HEK293 (cell line): ENCODE data around the gene ZNF664.

Experiments
- CTCF ChIA-PET: fragments of 350-600 bp; formaldehyde crosslinking; extraction: SDS; loops from one replicate; lab custom pipeline; 2021; ENCODE audit warnings: antibody characterized with exemption; lab: Yijun Ruan, JAX
- POLR2A ChIA-PET: fragments of 300-600 bp; formaldehyde crosslinking; extraction: SDS; loops from one replicate; lab custom pipeline; 2020; ENCODE audit warnings: antibody characterized with exemption, inconsistent platforms; lab: Yijun Ruan, JAX
- H3K27ac ChIP-seq: fragments of 200-500 bp; sonication (Bioruptor generic); 2 replicates; pipeline ENCODE4 v1.5.1; 2014; ENCODE audit warnings: low read depth, low read length, control low read depth, inconsistent platforms; ENCODE audit errors: extremely low read depth
- H3K36me3 ChIP-seq, 2 experiments: fragments of 200-500 bp in 1 of 2; sonication (Bioruptor generic) in 1 of 2; 1 replicate in 1 of 2; 2 replicates in 1 of 2; pipeline ENCODE4 v1.5.1; 2014 to 2017; ENCODE audit warnings: inconsistent platforms in 2 of 2, low read length in 2 of 2; ENCODE audit not compliant: control insufficient read depth in 2 of 2, insufficient read depth in 1 of 2
- H3K4me1 ChIP-seq: fragments of 200-500 bp; sonication (Bioruptor generic); 2 replicates; pipeline ENCODE4 v1.5.1; 2014; ENCODE audit warnings: mild to moderate bottlenecking, low read length, inconsistent platforms; ENCODE audit not compliant: control insufficient read depth, insufficient read depth
- H3K4me3 ChIP-seq: 2 replicates; pipeline ENCODE4 v1.5.1; 2011; ENCODE audit warnings: low read depth, mild to moderate bottlenecking, control low read depth, low read length, moderate library complexity
- H3K9me3 ChIP-seq: fragments of 200-500 bp; sonication (Bioruptor generic); 2 replicates; pipeline ENCODE4 v1.5.1; 2014; ENCODE audit warnings: low read depth, low read length, inconsistent platforms; ENCODE audit not compliant: control insufficient read depth, insufficient read depth
- GLI2 ChIP-seq: fragments of 450-650 bp; formaldehyde crosslinking; IDR thresholded peaks from 2 replicates; pipeline ENCODE4; 2017; ENCODE audit warnings: missing biosample characterization, missing genetic modification characterization, low read depth, borderline replicate concordance
- GLIS1 ChIP-seq: fragments of 450-650 bp; formaldehyde crosslinking; IDR thresholded peaks from 2 replicates; pipeline ENCODE4 v1.5.1; 2016; ENCODE audit warnings: missing biosample characterization, missing genetic modification characterization
- HOXD13 ChIP-seq: sonication (generic); formaldehyde crosslinking; IDR thresholded peaks from 2 replicates; pipeline ENCODE4 v1.8.0; 2022; ENCODE audit warnings: missing genetic modification reagents, borderline replicate concordance
- PRDM1 ChIP-seq: fragments of 450-650 bp; formaldehyde crosslinking; IDR thresholded peaks from 2 replicates; pipeline ENCODE4; 2016; ENCODE audit warnings: missing biosample characterization, missing genetic modification characterization
- SALL2 ChIP-seq: fragments of 450-650 bp; formaldehyde crosslinking; IDR thresholded peaks from 2 replicates; pipeline ENCODE4 v1.5.0; 2017; ENCODE audit warnings: missing biosample characterization, mild to moderate bottlenecking, missing genetic modification characterization, borderline replicate concordance
- ZBTB21 ChIP-seq: fragments of 450-650 bp; formaldehyde crosslinking; IDR thresholded peaks from 2 replicates; pipeline ENCODE4 v1.5.1; 2017; ENCODE audit warnings: missing biosample characterization, missing genetic modification characterization
- ZNF19 ChIP-seq: fragments of 450-650 bp; formaldehyde crosslinking; IDR thresholded peaks from 2 replicates; pipeline ENCODE4; 2016; ENCODE audit warnings: missing biosample characterization, missing genetic modification characterization, low read depth
- ZNF214 ChIP-seq: fragments of 450-650 bp; formaldehyde crosslinking; IDR thresholded peaks from 2 replicates; pipeline ENCODE4 v1.5.1; 2017; ENCODE audit warnings: missing biosample characterization, mild to moderate bottlenecking, missing genetic modification characterization, borderline replicate concordance
- ZNF223 ChIP-seq: fragments of 450-650 bp; formaldehyde crosslinking; IDR thresholded peaks from 2 replicates; pipeline ENCODE4 v1.5.1; 2016; ENCODE audit warnings: missing biosample characterization, missing genetic modification characterization
- ZNF292 ChIP-seq: fragments of 450-650 bp; formaldehyde crosslinking; IDR thresholded peaks from 2 replicates; pipeline ENCODE4 v1.5.1; 2016; ENCODE audit warnings: low read depth, missing biosample characterization, missing genetic modification characterization, borderline replicate concordance
- ZNF501 ChIP-seq: fragments of 450-650 bp; formaldehyde crosslinking; IDR thresholded peaks from 2 replicates; pipeline ENCODE4 v1.5.1; 2016; ENCODE audit warnings: missing biosample characterization, missing genetic modification characterization
- ZNF600 ChIP-seq: fragments of 450-650 bp; formaldehyde crosslinking; IDR thresholded peaks from 2 replicates; pipeline ENCODE4 v1.5.1; 2016; ENCODE audit warnings: missing biosample characterization, missing genetic modification characterization
- ZNF707 ChIP-seq: fragments of 450-650 bp; formaldehyde crosslinking; IDR thresholded peaks from 2 replicates; pipeline ENCODE4 v1.5.1; 2016; ENCODE audit warnings: missing biosample characterization, missing genetic modification characterization
- TF ChIP-seq, protein P1 (sequence below): fragments of 450-650 bp; formaldehyde crosslinking; IDR thresholded peaks from 2 replicates; pipeline ENCODE4 v1.5.1; 2016; ENCODE audit warnings: missing biosample characterization, missing genetic modification characterization
- TF ChIP-seq, protein P2 (sequence below): fragments of 450-650 bp; formaldehyde crosslinking; IDR thresholded peaks from 2 replicates; pipeline ENCODE4 v1.5.1; 2016; ENCODE audit warnings: missing biosample characterization, missing genetic modification characterization
- TF ChIP-seq, protein P3 (sequence below): fragments of 450-650 bp; formaldehyde crosslinking; IDR thresholded peaks from 2 replicates; pipeline ENCODE4 v1.5.1; 2016; ENCODE audit warnings: missing biosample characterization, missing genetic modification characterization

Gene ZNF664

DNA sequence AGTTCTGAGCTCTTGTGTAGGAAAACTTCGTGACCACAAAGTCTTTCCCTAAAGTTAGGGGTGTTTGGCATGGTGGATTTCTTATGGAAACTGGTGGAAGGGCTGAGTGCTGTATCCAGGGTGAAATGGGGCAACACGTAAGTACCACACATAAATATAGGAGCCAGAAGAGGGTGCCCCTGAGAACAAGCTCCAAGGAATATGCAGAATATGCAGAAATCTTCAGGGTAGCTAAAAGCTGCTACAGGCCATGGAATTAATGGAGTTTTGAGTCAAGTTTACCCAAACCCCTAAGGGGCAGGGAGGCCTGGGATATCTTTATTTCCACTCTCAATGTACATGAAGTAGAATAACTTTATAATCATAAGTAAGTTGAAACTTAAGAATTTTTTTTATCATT, 44.0 kb downstream of the ZNF664 start:
- no peaks in the 10 kb centered on the region for H3K4me1 ChIP-seq
- H3K27ac ChIP-seq = no peak overlapping the region
- POLR2A ChIA-PET = no interaction called here
- CTCF ChIA-PET = interaction anchor here (0.5 to 1.6 kb wide), 4 partner anchors 16 to 112 kb away, joined by 3 to 4 read pairs (median 4); no protein-coding TSS in a partner anchor
- TF ChIP-seq ZNF292 (tag by site-specific recombination) = no peak
- no peak for TF ChIP-seq SALL2 (tag by site-specific recombination)
- TF ChIP-seq, protein P1, sequence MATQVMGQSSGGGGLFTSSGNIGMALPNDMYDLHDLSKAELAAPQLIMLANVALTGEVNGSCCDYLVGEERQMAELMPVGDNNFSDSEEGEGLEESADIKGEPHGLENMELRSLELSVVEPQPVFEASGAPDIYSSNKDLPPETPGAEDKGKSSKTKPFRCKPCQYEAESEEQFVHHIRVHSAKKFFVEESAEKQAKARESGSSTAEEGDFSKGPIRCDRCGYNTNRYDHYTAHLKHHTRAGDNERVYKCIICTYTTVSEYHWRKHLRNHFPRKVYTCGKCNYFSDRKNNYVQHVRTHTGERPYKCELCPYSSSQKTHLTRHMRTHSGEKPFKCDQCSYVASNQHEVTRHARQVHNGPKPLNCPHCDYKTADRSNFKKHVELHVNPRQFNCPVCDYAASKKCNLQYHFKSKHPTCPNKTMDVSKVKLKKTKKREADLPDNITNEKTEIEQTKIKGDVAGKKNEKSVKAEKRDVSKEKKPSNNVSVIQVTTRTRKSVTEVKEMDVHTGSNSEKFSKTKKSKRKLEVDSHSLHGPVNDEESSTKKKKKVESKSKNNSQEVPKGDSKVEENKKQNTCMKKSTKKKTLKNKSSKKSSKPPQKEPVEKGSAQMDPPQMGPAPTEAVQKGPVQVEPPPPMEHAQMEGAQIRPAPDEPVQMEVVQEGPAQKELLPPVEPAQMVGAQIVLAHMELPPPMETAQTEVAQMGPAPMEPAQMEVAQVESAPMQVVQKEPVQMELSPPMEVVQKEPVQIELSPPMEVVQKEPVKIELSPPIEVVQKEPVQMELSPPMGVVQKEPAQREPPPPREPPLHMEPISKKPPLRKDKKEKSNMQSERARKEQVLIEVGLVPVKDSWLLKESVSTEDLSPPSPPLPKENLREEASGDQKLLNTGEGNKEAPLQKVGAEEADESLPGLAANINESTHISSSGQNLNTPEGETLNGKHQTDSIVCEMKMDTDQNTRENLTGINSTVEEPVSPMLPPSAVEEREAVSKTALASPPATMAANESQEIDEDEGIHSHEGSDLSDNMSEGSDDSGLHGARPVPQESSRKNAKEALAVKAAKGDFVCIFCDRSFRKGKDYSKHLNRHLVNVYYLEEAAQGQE = no peak
- no peak for TF ChIP-seq ZBTB21 (tag by site-specific recombination)
- H3K36me3 ChIP-seq = peaks cover 10 to 22% of the 10 kb centered on the region in 2 experiments; a peak in 2 of 3 replicates
- H3K9me3 ChIP-seq = no peaks in the 10 kb centered on the region
- no peak overlapping the region for H3K4me3 ChIP-seq

DNA sequence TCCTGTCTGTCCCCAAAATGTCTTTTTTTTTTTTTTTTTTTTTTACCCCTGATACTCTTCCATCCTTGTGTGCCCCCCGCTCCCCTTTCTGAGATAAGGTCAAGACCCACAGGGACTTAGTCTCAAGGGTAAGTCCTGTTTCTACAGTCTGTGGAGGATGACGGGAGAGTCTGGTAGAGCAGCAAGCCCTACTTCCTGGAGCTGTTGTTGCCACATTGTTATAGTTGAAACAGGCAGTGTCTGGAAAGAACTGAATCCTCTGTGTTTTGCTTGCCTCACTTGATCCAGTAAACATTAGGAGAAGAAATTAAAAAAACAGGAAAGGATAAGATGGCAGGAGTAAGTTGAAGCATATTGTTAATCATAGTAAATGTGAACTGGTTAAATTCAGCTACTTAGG, 45.5 kb downstream of the ZNF664 start:
- Histone ChIP-seq H3K36me3 (peaks cover 0 to 7% of the 10 kb centered on the region in 2 experiments; a peak in 2 of 3 replicates), H3K27ac (no peak overlapping the region), H3K9me3 (no peaks in the 10 kb centered on the region), H3K4me3 (no peak overlapping the region), H3K4me1 (no peaks in the 10 kb centered on the region)
- POLR2A ChIA-PET = no interaction called here
- CTCF ChIA-PET = no interaction called here
- TF ChIP-seq ZNF501 (tag by site-specific recombination) (no peak), GLIS1 (tag by site-specific recombination) (no peak), ZNF707 (tag by site-specific recombination) (no peak), PRDM1 (tag by site-specific recombination) (no peak), ZNF214 (no peak), GLI2 (no peak), ZNF19 (tag by site-specific recombination) (no peak), ZNF600 (tag by site-specific recombination) (no peak), HOXD13 (no peak), ZNF223 (tag by site-specific recombination) (no peak)
- TF ChIP-seq, protein P2, sequence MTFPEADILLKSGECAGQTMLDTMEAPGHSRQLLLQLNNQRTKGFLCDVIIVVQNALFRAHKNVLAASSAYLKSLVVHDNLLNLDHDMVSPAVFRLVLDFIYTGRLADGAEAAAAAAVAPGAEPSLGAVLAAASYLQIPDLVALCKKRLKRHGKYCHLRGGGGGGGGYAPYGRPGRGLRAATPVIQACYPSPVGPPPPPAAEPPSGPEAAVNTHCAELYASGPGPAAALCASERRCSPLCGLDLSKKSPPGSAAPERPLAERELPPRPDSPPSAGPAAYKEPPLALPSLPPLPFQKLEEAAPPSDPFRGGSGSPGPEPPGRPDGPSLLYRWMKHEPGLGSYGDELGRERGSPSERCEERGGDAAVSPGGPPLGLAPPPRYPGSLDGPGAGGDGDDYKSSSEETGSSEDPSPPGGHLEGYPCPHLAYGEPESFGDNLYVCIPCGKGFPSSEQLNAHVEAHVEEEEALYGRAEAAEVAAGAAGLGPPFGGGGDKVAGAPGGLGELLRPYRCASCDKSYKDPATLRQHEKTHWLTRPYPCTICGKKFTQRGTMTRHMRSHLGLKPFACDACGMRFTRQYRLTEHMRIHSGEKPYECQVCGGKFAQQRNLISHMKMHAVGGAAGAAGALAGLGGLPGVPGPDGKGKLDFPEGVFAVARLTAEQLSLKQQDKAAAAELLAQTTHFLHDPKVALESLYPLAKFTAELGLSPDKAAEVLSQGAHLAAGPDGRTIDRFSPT (tag by site-specific recombination) = no peak
- TF ChIP-seq, protein P3, sequence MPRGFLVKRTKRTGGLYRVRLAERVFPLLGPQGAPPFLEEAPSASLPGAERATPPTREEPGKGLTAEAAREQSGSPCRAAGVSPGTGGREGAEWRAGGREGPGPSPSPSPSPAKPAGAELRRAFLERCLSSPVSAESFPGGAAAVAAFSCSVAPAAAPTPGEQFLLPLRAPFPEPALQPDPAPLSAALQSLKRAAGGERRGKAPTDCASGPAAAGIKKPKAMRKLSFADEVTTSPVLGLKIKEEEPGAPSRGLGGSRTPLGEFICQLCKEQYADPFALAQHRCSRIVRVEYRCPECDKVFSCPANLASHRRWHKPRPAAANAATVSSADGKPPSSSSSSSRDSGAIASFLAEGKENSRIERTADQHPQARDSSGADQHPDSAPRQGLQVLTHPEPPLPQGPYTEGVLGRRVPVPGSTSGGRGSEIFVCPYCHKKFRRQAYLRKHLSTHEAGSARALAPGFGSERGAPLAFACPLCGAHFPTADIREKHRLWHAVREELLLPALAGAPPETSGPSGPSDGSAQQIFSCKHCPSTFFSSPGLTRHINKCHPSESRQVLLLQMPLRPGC (tag by site-specific recombination) = no peak
